Brain microvascular endothelial cell (primary cell): ENCODE measurements around the gene IL11.

Experiments used
- DNase-seq: peaks from one replicate; pipeline ENCODE4 v3.0.0-alpha.2; 2020
- H3K27ac ChIP-seq: fragments of 250-450 bp; sonication (Bioruptor Pico); 2 replicates; pipeline ENCODE4 v1.5.1; 2020; ENCODE audit warnings: mild to moderate bottlenecking, moderate library complexity
- H3K27me3 ChIP-seq: fragments of 250-450 bp; sonication (Bioruptor Pico); replicated peaks from 2 replicates; pipeline ENCODE4 v1.5.1; 2020; ENCODE audit warnings: mild to moderate bottlenecking
- H3K36me3 ChIP-seq: fragments of 250-450 bp; sonication (Bioruptor Pico); replicated peaks from 2 replicates; pipeline ENCODE4 v1.5.1; 2020; ENCODE audit warnings: mild to moderate bottlenecking
- H3K4me3 ChIP-seq: 2 replicates; pipeline ENCODE4 v1.5.1; 2011; ENCODE audit warnings: low read depth, mild to moderate bottlenecking, control low read depth, low read length, moderate library complexity
- CTCF ChIP-seq: IDR thresholded peaks from 2 replicates; pipeline ENCODE4 v1.5.1; 2011; ENCODE audit warnings: low read depth, mild to moderate bottlenecking, moderate library complexity, low read length, control low read depth, inconsistent platforms; ENCODE audit errors: missing control alignments
- in situ Hi-C: cut with HindIII; loops from 2 replicates; pipeline ENCODE4 v1.10.0; 2017; ENCODE audit warnings: low sequenced_read_pairs, low pct_ligation_motif_present

Gene IL11

DNA sequence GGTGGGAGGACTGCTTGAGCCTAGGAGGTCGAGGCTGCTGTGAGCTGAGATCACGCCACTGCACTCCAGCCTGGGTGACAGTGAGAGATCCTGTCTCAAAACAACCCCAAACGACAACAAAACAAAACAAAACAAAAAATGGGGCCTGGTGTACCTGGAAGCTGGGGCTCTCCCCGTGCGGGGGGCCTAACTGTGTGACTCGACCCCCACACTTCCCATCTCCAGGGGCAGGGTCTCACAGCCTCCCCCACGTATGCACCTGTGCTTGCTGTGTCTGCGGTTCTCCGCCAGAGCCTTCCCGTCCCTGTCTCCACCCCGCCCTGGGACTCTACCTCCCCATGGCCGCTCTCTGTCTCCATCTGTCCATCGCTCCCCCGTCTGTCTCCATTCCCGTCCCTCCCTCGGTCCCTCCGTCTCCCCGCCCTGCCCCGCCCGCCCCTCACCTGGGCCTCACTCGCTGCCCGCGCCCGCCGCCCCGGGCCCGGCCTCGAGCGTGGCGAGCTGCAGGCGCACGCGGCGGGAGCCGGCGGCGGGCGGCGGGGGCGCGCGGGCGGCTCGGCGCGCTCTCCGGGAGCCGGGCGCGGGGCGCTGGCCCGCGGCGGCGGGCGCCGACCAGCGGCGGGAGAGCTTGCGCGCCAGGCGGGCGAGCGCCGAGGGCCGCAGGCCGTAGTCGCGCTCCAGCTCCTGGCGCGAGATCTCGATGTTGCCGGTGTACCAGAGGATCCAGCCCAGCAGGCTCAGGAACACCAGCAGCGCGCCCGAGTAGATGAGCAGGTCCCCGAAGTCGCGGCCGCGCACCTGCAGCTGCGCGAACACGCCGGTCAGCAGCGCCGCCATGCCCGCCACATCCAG lies 13.2 kb upstream of the IL11 start:
- peak; percentile 56 for DNase-seq
- in situ Hi-C loops = loop anchor here (25.0 kb wide), 1 partner anchor 229 kb away; the partner anchor contains the start of genes ZNF524, ZNF784 and ZNF865
- H3K4me3 ChIP-seq = peak overlapping the region; percentile 55
- no peaks in the 10 kb centered on the region for H3K27me3 ChIP-seq
- H3K36me3 ChIP-seq = peaks cover 17% of the 10 kb centered on the region
- peak; percentile 18 for TF ChIP-seq CTCF
- H3K27ac ChIP-seq = no peak overlapping the region

DNA sequence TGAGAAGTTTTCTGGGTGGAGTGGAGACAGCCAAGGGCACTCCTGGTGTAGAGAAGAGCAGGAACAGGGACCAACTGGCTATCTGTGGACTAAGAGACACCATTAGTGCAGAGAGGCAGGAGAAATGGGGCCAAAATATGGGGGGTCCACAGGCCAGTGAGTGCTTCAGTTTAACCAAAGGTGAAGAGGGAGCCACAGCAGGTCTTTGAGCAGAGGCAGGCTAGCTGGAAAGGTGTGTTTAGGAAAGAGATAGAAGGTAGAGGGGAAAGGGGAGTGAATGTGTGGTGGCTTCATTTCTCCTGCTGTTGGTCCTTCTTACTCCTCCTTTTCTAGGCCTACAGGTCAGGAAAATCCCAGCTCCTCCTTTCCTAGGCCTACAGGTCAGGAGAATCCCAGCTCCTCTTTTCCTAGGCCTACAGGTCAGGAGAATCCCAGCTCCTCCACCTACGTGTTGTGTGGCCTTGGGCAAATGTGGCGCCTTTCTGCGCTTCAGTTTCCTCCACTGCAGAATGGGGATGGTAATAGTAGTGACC lies 12.3 kb upstream of the IL11 start:
- Histone ChIP-seq H3K27ac (no peak overlapping the region), H3K36me3 (peaks cover 8% of the 10 kb centered on the region), H3K4me3 (no peak overlapping the region), H3K27me3 (peaks cover 2% of the 10 kb centered on the region)
- no peak for TF ChIP-seq CTCF
- no peak for DNase-seq
- in situ Hi-C loops = loop anchor here (25.0 kb wide), 1 partner anchor 230 kb away; the partner anchor contains the start of genes ZNF524, ZNF784 and ZNF865

- Histone ChIP-seq H3K4me3 (no peak overlapping the region), H3K27me3 (peaks cover 2% of the 10 kb centered on the region), H3K36me3 (peaks cover 2% of the 10 kb centered on the region), H3K27ac (no peak overlapping the region)
- DNase-seq = no peak
- no peak for TF ChIP-seq CTCF
- in situ Hi-C loops = loop anchor here (25.0 kb wide), 1 partner anchor 230 kb away; the partner anchor contains the start of genes ZNF524, ZNF784 and ZNF865
Observed at GRCh38 chr19:55382013-55382412, 11.8 kb upstream of the IL11 start.

GRCh38 chr19:55379174-55379573 lies 8.9 kb upstream of the IL11 start:
- H3K36me3 ChIP-seq = no peaks in the 10 kb centered on the region
- H3K4me3 ChIP-seq = no peak overlapping the region
- no peak for TF ChIP-seq CTCF
- in situ Hi-C loops = loop anchor here (25.0 kb wide), 1 partner anchor 233 kb away; the partner anchor contains the start of genes ZNF524, ZNF784 and ZNF865
- no peak overlapping the region for H3K27ac ChIP-seq
- no peak for DNase-seq
- H3K27me3 ChIP-seq = peaks cover 2% of the 10 kb centered on the region

- TF ChIP-seq CTCF = no peak
- in situ Hi-C loops = loop anchor here (25.0 kb wide), 1 partner anchor 235 kb away; the partner anchor contains the start of genes ZNF524, ZNF784 and ZNF865
- no peaks in the 10 kb centered on the region for H3K36me3 ChIP-seq
- H3K4me3 ChIP-seq = no peak overlapping the region
- no peak for DNase-seq
- H3K27me3 ChIP-seq = peaks cover 2% of the 10 kb centered on the region
- H3K27ac ChIP-seq = no peak overlapping the region
Observed at GRCh38 chr19:55377356-55378131, 7.3 kb upstream of the IL11 start.
